Large intestine (tissue), 3 donors: ENCODE measurements around the gene SLC12A1. TPM values are rescaled to one million over a fixed set of nuclear protein-coding genes. Genes with fewer than 3 reads are reported as not detected.

Experiments used
- DNase-seq, 2 donors: peaks; one replicate each; pipeline versions ENCODE4 v3.0.0 to v3.0.0-alpha.2; 2013
- H3K27ac ChIP-seq: one replicate; pipeline ENCODE4 v1.5.1; 2013; ENCODE audit warnings: low read length
- H3K27me3 ChIP-seq: 2 replicates; pipeline ENCODE4 v1.6.1; 2013; ENCODE audit warnings: low read length; ENCODE audit not compliant: control insufficient read depth, insufficient read depth
- H3K36me3 ChIP-seq: 2 replicates; pipeline ENCODE4 v1.6.1; 2013; ENCODE audit warnings: low read length; ENCODE audit not compliant: control insufficient read depth, insufficient read depth
- H3K4me1 ChIP-seq: one replicate; pipeline ENCODE4 v1.6.1; 2013; ENCODE audit warnings: low read length; ENCODE audit not compliant: control insufficient read depth, insufficient read depth
- H3K4me3 ChIP-seq: one replicate; pipeline ENCODE4 v1.5.1; 2013; ENCODE audit warnings: low read length
- H3K9me3 ChIP-seq: one replicate; pipeline ENCODE4 v1.6.1; 2013; ENCODE audit warnings: mild to moderate bottlenecking, low read depth, low read length, moderate library complexity; ENCODE audit not compliant: control insufficient read depth
- WGBS: methylation state at CpG from one replicate; pipeline ENCODE4 v1.1.5; 2013; ENCODE audit warnings: low lambda C conversion rate; ENCODE audit not compliant: insufficient coverage; 5-methylcytosine and 5-hydroxymethylcytosine counted together
- polyA plus RNA-seq: library from polyadenylated mRNA; unstranded; fragments of 120-200 nt; gene quantifications from one replicate; pipeline ENCODE4 v1.2.1, GENCODE V29; 2013

SLC12A1 gene
- polyA plus RNA-seq, 1 donor: 0.10 TPM

DNA sequence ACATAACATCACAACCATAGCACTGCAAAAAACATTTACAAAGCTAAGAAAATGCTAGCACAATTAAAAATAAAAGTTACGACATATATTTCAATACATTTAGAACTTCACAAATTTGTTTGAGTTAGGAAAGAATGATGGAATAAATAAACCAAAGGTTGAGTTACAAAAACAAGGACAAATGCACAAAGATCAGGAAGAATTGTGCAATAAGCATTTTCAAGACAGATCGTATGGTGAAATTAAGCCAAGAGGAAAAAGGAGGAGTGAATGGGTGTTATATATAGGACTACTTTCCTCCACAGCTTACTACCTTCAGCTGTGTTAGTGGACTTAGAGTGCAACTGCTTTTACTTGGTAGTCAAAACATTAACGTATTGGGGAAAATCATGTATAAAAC is 20.6 kb upstream of the SLC12A1 start:
- WGBS: 92% methylated on average over 3 of the region's 3 CpGs

DNA sequence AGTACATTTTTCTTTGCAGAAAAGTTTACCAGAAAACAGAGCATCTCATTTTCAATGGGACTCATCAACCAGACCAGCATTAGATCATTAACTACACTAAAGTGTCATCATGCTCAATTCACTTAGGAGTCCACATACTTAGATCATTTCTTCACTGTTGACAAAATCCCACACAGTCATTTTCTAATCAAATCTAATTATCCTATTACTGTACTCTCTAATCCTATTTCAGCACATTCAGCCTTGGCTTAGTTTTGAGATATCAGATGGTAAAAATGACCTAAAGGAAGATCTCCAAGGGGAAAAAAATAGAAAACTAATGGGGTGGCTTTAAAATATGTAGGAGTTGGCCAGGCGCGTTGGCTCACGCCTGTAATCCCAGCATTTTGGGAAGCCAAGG is 19.8 kb upstream of the SLC12A1 start:
- no peaks in the 10 kb centered on the region for H3K4me1 ChIP-seq
- H3K27ac ChIP-seq: no peak overlapping the region
- no peak overlapping the region for H3K4me3 ChIP-seq
- DNase-seq: no peak
- H3K36me3 ChIP-seq: no peaks in the 10 kb centered on the region
- 100% methylated on average over 3 of the region's 3 CpGs for whole genome bisulfite sequencing
- H3K9me3 ChIP-seq: no peaks in the 10 kb centered on the region
- peaks cover under 1% of the 10 kb centered on the region for H3K27me3 ChIP-seq

More for the DNA sequence above, 20.6 kb upstream of the SLC12A1 start:
- Histone ChIP-seq H3K36me3 (no peaks in the 10 kb centered on the region), H3K9me3 (no peaks in the 10 kb centered on the region), H3K27ac (no peak overlapping the region), H3K27me3 (peaks cover 3% of the 10 kb centered on the region), H3K4me3 (no peak overlapping the region), H3K4me1 (no peaks in the 10 kb centered on the region)
- no peak for DNase-seq

DNA sequence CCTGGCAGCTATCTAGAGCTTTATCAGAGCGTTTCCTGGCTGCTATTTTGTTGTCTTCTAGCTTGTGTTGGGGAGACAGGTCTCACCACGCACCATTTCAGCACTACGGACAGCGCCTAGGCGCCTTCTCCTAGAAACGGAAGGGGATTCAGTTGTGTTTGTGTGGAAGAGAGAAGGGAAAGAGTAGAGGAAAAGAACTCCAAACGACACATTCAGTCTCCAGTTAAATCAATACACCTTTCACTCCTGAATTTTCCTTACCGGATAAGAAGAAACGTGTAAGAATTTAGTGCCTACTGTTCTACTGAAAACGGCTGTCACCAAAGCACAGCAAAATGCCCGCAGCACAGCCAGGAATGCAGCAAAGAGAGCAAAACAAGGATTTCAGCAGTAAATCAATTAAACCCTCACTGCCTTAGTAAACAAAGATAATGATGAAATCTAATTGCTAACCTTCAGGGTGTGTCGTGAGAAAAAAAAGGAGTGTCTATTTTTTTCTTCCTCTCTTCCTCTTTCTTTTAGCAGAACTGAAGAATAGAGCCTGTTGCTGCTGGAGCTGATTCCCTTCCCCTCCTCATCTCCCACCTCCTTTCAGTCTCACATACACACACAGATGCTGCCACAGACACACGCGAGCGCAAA is 15.0 kb upstream of the SLC12A1 start:
- peak overlapping the region; percentile 20 for H3K27ac ChIP-seq
- peak; percentile 56 to 65 for DNase-seq
- no peaks in the 10 kb centered on the region for H3K4me1 ChIP-seq
- no CpG with 5 or more reads among the region's 15 CpGs for WGBS
- peaks cover 12% of the 10 kb centered on the region for H3K27me3 ChIP-seq
- H3K36me3 ChIP-seq: no peaks in the 10 kb centered on the region
- H3K9me3 ChIP-seq: no peaks in the 10 kb centered on the region
- H3K4me3 ChIP-seq: peak overlapping the region; percentile 24

DNA sequence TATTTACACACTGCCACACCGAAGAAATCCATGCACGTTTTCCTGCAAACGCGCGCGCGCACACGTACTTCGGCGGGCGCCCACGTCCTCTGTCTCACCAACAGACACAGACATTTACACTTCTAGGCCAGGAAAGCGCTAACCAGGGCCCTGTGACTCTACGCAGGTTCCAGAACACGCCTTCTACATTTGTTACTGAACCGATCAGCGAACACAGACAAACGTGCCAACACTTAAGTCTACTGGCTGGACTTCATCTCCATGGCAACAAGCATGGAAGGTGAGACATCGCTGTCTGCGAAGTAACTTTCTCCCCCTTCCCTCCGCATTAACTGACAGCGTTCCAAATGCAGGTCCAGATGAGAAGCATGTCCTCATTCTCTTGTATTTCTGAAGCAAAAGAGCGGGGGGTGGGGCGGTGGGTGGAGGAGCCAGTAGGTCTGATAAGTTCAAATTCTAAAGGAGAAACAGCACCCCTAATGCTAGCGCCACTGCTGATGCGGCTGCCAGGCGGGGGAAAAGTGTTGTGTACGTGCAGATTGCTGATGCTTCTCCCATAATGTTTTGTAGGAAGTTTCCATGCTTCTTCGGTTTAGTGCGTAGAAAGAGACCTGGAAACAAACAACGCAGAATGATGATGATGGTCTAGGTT is 14.4 kb upstream of the SLC12A1 start, which contains the start of gene CTXN2:
Gene CTXN2, plus strand, starts transcription at position 92 of the 652 bp plus-strand sequence. CDS start 9,636 bp downstream, outside the sequence.
- Histone ChIP-seq H3K9me3 (no peaks in the 10 kb centered on the region), H3K4me1 (no peaks in the 10 kb centered on the region), H3K36me3 (no peaks in the 10 kb centered on the region), H3K27me3 (peaks cover 12% of the 10 kb centered on the region), H3K4me3 (peak within 1 kb of the TSS; percentile 24), H3K27ac (peak within 1 kb of the TSS; percentile 20)
- peak; percentile 1 to 18 for DNase-seq
- no CpG with 5 or more reads among the region's 31 CpGs for WGBS

DNA sequence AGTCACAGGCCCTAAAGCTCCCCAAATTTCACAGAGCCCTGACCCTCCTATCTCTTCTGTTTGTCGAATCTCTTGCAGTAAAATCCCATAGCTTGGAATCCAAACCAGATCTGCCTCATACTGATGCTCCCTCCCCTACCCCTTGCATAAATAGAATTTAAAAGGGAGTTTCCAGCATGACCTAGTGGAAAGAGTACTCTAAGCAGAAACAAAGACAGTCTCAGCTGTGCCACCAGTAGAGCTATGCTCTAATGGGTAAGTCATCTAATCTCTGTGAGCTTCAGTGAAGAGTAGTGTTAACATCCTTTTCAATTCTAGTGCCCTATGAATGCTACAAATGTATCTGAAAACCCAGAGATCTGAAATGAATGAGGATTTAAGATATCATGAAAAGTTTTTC is 4.0 kb upstream of the SLC12A1 start:
- WGBS: no CpG with 5 or more reads among the region's 1 CpG
- Histone ChIP-seq H3K4me3 (no peak overlapping the region), H3K9me3 (no peaks in the 10 kb centered on the region)

DNA sequence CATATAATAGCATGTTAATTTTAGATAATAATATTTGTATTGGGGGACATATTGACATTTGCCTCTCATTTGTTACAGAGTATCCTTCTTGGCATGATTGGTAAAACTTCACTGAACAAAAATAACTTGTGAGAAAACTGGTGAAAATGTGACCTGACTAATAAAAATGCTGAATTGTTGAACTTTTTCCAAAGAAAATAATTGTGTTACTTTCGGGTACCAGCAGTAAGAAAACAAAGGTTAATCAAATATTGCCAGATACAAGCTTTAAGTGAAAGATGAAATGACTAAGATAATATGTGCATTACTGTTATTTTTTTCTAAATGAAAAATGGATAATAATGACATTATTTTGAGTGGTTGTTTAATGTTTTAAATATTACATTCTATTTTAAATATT is 15.2 kb downstream of the SLC12A1 start:
- Histone ChIP-seq H3K27ac (no peak overlapping the region), H3K4me1 (no peaks in the 10 kb centered on the region), H3K27me3 (peaks cover 3% of the 10 kb centered on the region), H3K9me3 (no peaks in the 10 kb centered on the region), H3K36me3 (no peaks in the 10 kb centered on the region), H3K4me3 (no peak overlapping the region)
- no CpG with 5 or more reads among the region's 1 CpG for WGBS
- no peak for DNase-seq

More for the DNA sequence above, 4.0 kb upstream of the SLC12A1 start:
- no peak for DNase-seq
- H3K27ac ChIP-seq: no peak overlapping the region
- H3K4me1 ChIP-seq: no peaks in the 10 kb centered on the region
- H3K27me3 ChIP-seq: peaks cover 2% of the 10 kb centered on the region
- H3K36me3 ChIP-seq: no peaks in the 10 kb centered on the region

DNA sequence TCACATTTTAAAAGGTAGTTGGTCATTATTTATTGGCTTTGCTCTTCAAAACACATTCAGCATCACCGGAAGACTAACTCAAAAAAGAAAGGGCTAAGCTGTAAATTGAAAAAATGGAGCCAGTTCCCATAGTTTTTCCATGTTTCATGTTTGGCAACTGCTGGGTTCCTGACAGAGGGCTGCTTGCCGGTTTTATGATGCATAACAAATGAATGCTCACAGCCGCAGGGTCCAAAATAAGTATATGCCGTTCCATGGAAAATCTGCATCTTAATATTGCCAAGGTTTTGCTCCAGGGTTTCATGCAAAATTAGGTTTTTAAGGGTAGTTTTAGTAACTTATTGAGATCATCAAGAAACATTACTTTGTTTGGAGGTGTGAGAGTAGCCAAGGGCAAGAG is 15.8 kb downstream of the SLC12A1 start:
- WGBS: 83% methylated on average over 1 of the region's 4 CpGs
- Histone ChIP-seq H3K9me3 (no peaks in the 10 kb centered on the region), H3K4me1 (no peaks in the 10 kb centered on the region), H3K27ac (no peak overlapping the region), H3K4me3 (no peak overlapping the region), H3K36me3 (no peaks in the 10 kb centered on the region), H3K27me3 (peaks cover 3% of the 10 kb centered on the region)
- no peak for DNase-seq

DNA sequence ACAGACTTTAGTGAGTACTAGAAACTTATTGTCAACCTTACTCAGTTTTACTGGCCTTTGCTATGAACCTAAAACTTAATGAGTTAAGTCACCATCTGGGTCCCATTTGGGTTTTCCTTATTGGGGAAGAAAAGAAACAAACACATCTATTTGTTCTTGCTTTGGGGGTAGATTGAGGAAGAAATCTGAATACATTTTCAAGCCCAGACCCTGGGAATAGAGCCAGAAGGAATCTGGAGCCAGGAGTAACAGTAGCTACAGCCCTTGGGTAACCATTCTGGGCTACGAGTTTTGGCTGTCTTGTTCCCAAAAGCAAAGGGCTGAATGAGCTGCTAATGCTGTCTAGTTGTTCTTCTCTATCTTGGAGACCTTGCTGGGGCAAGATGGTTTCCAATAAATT is 16.5 kb downstream of the SLC12A1 start:
- Histone ChIP-seq H3K4me3 (no peak overlapping the region), H3K27me3 (peaks cover 3% of the 10 kb centered on the region), H3K27ac (no peak overlapping the region), H3K9me3 (no peaks in the 10 kb centered on the region), H3K4me1 (no peaks in the 10 kb centered on the region), H3K36me3 (no peaks in the 10 kb centered on the region)
- no peak for DNase-seq
- no CpG with 5 or more reads among the region's 1 CpG for WGBS

DNA sequence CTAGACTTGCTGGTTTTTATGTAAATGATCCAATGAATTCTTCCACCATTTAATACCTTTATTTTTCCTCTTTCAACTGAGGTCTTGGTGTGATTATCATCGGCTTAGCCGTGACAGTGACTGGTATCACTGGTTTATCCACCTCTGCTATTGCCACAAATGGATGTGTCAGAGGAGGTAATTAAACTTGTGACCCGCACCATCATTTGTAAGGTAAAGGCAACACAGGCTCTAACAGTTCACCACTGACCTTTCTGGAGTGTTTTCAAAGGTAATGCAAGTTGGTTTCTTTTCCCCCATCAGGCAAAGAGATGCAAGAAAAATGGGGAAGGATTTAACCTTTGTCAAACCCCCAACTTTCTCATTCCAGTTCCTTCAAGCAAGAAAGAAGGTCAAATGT is 19.7 kb downstream of the SLC12A1 start:
- Histone ChIP-seq H3K27me3 (peaks cover 3% of the 10 kb centered on the region), H3K4me3 (no peak overlapping the region), H3K9me3 (no peaks in the 10 kb centered on the region), H3K4me1 (no peaks in the 10 kb centered on the region), H3K36me3 (no peaks in the 10 kb centered on the region), H3K27ac (no peak overlapping the region)
- no peak for DNase-seq
- WGBS: no CpG with 5 or more reads among the region's 3 CpGs

DNA sequence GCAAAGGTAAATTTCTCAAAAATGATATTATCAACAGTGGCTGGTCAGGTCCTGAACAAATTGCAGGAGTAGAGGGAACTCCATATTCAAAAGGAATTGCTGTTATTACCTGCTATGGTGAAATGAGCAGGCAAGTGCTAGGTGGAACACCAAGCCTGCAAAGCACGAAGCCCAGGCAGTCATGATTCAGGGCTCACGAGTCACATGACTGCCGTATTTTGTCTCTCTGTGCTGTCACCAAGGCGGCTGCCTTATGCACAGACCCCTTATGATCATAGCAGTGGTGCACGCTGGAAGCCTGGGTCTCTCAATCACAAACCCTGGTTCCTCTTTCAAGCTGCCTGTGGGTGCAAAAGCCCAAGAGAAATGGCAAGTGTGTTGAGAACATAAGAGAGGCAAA is 24.4 kb downstream of the SLC12A1 start:
- Histone ChIP-seq H3K36me3 (no peaks in the 10 kb centered on the region), H3K9me3 (no peaks in the 10 kb centered on the region), H3K4me3 (no peak overlapping the region), H3K4me1 (no peaks in the 10 kb centered on the region), H3K27me3 (peaks cover 5% of the 10 kb centered on the region), H3K27ac (no peak overlapping the region)
- DNase-seq: no peak
- WGBS: no CpG with 5 or more reads among the region's 5 CpGs

DNA sequence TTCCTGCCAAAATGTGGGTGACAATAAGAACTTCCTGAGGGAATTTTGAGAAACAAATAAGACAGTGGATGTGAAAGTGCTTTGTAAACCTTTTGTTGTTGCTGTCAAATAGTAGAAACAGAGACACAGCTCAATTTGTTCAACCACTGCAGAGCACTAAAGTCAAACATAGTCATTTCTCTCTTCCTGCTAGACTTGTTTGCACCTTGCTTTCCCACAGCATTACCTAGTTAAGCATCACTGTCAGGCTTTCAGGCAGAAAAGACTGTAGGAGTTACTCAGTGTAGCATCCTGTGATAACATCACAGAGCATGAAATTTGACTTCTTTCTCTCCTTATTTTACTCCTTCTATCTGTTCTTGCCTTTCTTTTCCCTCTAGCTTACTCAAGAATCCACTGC is 27.1 kb downstream of the SLC12A1 start:
- Histone ChIP-seq H3K4me1 (no peaks in the 10 kb centered on the region), H3K27me3 (peaks cover 5% of the 10 kb centered on the region), H3K4me3 (no peak overlapping the region), H3K27ac (no peak overlapping the region), H3K36me3 (no peaks in the 10 kb centered on the region), H3K9me3 (no peaks in the 10 kb centered on the region)
- DNase-seq: no peak
